HG02938 (cell line): ENCODE results near the gene CEP164.
A peak's percentile ranks its signal among the peaks of the same experiment; 100 is the strongest.
"Not testable (repeated sequence)": the region's sequence is repeated elsewhere in the genome, so short reads cannot be mapped to it uniquely, and the experiment has no call there.

ENCODE experiments used
- ATAC-seq: cut with Tn5 transposase; IDR thresholded peaks from one replicate; pipeline ENCODE4 v1.9.1; 2021; ENCODE audit warnings: mild to moderate bottlenecking, moderate library complexity; ENCODE audit not compliant: unreplicated experiment

CEP164 gene

DNA sequence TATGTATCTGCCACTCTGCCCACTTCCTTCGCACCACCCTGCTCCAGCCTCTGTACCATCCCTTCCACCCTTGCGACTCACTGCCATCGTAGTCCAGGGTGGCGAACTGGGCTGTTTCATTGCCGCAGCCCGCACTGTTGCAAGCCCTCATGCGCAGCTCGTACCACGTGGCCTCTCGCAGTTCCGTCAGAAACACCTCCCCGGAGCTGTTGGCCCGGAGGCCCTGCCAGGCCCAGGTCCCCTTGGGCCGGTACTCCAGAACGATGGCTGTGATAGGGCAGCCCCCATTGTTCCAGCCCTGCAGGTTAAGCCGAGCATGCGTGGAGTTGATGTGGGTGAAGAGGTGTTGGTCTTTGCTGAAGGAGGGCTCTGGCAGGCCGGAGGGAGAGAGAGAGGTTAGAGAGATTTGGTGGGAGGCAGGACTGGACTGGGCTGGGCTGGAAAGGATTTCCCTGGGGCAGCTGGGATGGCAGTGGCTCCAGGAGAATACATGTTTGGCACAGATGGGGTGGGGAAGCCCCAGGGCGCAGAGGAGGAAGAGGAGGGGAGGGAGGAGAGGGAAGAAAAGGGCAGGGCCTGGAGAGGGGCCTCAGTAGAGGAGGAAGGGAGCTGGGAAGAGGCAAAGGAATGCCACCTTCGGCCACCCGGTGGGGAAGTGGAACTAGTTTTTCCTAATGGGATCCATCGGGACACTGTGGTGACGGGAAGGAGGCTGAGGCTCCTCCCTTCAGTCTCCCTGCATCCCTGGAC lies 109.6 kb downstream of the CEP164 start:
- no peak for ATAC-seq

DNA sequence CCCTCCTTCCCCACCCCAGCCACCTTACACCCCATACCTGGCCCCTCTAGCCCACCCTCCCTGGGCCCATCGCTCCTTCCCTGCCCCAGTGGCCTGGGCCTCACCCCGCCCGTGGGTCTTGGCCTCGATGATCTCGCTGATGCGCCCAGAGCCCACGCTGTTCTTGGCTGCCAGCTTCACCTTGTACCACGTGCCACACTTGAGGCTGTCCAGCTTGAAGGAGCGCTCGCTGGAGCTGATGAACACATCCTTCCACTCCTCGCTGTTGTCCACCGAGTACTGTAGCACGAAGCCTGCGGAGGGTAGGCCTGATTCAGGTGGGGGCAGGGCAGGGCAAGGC lies 110.1 kb downstream of the CEP164 start:
- no peak for ATAC-seq

DNA sequence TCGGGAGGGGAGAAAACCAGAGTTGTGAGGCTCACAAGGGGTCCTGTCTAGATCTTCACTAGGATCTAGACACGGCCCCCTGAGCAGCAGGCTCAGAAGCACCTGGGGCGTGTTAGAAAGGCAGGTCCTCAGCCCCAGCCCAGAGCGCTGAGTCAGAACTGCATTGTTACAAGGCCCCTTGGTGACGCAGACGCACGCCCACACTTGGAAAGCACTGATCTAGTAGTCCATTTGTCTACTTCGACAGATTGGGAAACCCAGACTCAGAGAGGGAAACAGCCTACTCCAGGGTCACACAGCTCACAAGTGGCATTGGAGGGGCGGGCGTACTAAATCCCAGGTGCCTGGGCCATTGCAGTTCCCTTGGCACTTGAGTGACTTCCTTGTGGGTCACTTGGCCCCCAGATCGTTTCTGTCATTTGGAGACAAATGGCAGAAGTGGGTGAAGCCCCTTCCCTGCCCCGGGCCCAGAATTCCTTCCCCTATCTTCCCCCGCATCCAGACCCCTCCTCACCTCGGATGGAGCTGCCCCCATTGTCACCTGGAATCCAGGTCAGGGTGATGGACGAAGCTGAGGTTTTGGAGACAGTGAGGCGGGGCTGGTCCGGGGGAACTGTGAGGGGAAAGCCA lies 110.8 kb downstream of the CEP164 start:
- no peak for ATAC-seq

DNA sequence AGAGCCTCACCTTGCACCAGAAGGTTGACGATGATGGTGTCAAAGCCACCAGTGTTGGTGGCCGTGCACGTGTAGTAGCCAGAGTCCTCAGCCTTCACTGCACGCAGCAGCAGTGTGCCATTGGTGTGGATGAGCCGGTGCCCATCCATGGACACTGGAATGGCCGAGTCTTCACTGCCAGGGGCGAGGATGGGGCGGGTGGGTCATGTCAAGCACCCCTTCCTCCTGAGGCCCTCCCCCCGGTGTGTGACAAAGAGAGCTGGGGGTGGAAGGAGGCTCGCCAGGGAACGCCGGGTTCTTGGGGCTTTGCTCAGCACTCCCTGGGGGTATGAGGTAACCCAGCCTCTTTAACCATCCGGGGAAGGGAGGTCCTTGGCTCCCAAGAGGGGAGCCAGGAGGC lies 111.6 kb downstream of the CEP164 start:
- no peak for ATAC-seq

DNA sequence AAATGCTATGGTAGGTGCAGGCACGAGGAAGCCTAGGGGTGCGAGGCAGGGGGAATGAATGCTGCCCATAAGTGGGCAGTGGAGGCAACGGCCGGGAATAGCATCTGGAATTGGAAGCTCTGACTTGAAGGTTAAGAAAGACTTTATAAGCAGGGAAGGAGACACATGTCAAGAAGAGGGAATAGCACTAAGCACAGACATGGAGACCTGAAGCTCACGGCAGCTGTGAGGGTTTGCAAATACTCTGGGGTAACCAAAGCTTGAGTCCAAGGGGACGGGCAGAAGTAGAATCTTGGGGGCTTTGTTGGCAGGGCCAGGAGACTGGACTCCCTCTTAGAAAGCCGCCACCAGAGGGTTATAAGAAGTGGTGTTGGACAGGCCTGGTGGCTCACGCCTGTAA lies 112.6 kb downstream of the CEP164 start:
- no peak for ATAC-seq

DNA sequence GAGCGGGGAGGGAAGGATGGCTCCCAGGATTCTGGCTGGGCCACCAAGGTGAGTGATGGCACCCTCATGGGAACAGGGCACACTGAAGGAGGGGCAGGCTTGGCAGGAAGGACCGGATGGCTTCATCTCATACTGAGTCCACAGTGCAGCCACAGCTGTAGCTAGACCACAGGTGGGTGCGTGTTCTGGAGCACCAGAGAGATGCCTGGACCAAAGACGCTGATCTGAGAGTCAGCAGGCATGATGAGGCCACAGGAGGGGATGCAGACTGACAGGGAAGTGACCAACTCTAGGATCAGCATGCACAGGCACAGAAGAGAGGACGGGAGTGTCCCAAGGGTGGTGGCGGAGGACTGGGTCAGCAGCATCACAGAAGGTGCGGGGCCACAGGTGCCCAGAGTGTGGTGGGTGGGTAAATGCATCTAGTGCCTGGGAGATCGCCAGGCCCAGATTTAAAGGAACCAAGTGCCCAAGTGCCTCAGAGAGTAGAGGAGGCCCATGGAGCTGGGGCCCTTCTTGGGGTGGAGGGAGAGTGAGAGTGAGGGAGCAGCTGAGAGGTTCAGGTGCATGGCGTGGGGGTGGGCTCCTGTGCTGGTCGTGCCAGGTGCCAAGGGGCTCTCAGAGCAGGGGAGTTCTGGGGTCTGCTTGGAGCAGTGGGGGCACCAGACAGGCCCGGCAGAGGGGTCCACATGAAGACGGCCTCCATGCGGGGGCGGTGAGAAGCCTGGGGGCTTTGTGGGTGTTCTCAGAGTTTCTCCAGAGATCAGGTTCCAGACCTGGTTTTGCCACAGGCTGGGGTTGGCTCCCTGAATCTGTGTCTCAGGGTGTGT lies 113.7 kb downstream of the CEP164 start:
- no peak for ATAC-seq

DNA sequence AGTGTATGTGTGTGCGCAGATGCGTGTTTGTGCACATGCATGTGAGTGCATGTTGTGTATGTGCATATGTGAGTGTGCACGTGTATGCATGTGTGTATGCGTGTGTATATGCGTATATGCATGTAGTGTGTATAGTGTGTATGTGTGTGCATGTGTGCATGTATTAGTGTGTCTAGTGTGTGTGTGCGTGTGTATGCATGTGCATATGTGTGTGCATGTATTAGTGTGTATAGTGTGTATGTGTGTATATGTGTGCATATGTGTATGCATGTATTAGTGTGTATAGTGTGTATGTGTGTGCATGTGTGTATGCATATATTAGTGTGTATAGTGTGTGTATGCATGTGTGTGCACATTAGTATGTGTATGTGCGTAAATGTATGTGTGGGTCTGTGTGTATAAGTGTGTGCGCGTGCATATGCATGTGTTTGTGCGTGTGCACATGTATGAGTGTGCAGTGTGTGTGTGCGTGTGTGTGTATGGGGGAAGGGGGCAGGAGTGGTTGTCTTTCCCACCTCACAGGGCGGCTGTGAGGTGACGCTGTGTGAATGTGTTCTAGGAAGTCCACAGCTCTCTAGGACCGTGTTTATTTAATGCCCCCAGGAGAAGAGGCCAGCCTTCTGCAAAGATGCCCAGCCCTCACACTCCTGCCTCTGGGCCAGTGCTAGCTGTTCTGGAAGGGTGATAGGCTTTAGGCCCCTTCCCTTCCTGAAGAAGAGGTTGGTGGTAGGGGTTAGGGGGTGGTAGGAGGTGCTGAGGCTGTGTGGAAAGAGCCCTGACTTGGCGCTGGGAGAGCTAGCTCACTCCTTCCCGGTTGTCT lies 114.6 kb downstream of the CEP164 start:
- no peak for ATAC-seq

DNA sequence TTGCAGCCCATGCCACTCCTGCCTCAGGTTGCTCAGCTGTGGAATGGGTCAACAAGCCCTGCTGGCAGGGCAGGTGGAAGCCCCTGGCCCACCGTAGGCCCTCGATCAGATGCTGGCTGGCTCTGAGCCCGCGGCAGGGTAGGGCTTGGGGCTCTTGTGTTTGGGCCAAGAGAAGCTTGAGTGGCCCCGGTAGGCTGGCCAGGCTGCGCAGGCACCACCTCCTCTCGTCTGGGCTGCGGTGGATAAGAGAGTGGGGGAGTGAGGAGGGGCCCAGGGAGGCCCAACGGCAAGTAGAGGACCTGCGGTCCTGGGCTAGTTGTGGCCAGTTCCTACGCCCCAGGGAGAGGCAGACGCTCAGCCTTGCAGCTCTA lies 115.2 kb downstream of the CEP164 start:
- ATAC-seq: no peak

DNA sequence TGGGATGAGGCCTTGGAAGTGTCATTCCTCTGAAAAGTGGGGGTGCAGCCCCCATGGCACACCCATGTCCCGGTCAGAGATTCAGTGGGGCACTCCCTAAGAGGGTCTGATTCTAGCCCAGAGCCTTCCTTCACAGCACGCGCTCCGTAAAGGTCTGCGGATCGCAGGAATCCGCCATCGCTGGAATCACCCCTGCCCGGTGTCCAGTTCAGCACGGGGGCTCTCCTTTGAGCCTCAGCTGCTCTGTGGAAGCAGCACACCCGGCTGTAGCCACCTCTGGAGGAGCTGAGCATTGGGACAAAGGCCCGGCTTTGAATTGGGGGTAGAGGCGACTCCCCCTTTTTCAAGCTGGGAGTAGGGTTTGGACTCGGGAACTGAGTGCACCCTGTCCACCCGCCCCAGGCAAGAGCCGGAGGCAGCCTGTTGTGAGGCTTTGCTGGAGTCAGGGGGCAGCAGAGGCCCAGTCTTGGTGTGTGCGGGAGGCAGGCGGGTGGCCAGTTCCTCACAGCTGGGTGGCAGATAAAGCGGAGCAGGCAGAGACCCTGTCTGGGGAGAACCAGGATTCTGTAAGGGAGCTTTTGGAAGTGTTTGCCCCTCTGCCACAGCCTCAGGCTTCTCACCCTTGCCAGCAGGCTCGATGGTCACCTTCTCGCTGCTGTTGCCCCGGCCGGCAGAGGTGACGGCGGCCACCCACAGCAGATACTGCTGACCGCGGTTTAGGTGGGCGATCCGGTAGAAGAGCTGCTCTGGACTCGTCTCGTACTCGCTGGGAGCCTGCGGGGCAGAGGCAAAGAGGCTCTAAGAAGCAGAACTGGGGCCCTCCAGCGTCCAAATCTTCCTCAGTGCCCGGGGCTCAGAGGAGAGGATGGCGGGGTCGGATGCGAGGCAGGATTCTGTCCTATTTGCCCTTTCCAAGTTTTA lies 115.9 kb downstream of the CEP164 start:
- no peak for ATAC-seq

DNA sequence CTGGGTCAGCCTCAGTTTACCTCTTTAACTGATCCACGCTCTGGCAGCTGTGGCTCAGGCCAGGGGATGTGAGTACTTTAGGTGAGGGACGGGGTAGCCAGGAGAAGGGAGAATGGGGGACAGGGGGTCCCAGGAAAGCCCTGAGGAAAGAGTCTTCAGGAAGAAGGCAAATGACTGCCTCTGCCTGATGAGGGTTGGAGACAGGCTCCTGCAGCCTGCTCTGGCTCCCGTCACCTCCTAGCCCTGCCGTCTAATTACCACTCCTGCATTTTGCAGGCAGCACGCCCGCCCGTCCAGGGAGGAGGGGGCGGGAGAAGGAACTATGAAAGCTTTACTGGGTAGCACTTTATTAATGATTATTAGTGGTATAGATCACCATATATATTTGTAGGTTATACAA lies 116.6 kb downstream of the CEP164 start:
- no peak for ATAC-seq

DNA sequence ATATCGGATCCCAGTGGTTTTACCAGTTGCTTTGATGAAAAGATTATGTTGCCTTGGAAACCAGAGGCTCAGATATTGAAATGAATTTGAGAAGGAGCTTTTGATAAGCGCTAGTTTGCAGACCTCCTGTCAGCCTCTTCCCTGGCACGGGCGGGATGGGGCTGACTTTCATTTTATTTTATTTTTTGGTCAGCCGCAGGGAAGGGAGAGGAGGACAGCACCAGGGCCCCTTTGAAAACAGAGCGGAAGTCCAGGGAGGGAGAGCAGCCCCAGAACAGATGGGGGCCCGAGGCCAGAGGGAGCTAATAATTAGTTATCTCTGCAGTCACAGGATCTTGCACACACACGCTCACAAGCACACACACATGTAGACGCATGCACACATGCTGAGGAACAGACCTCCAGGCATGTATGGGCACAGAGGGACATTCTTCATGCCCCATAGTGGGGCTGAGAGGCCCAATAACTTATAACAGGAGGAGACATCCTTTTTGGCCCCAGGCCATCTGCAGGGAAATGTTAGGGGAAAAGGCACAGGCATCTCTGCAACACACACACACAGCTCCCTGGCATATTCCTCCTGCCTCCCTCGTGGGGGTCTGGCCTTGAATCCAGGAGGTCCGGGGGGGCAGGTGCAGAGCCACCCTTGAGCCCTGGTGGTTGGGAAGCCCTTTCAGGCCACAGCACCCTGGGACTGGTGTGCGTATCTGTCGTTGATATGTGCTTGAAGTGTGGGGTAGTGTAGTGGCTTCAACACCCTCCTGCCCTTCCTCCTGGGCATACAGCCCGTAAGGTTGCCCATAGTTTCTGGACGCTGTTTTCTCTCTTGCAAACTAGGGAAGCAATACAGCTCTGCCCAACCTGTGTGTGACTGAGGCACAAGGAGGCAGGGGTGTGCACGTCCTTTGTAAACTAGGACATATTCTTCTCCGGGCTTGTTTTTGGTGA lies 117.3 kb downstream of the CEP164 start:
- ATAC-seq: no peak

DNA sequence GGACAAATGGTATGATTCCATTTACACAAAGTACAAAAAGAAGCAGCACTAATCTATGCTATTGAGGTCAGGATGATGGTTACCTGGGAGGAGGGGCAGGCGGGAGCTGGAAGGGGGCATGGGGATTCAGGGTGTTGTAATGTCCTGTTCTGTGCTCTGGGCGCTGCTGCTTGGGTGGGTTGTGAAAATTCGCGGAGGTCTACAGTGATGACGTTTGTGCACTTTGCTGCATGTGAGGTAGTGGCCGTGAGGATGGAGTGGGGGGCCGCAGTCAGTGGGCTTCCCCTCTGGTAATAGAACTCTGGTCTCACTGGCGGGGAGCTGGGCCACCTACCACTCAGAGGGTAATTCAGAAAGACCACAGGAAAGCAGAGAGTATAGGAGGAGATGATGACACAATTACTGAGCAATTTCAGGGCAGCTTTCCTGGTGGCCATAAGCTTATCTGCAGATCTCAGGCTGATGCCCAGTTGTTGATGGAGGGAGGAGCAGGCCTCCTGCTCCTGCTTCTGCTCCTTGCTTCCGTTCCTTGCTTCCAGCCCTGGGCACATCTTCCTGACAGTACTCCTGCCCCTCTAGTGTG lies 121.5 kb downstream of the CEP164 start:
- no peak for ATAC-seq

DNA sequence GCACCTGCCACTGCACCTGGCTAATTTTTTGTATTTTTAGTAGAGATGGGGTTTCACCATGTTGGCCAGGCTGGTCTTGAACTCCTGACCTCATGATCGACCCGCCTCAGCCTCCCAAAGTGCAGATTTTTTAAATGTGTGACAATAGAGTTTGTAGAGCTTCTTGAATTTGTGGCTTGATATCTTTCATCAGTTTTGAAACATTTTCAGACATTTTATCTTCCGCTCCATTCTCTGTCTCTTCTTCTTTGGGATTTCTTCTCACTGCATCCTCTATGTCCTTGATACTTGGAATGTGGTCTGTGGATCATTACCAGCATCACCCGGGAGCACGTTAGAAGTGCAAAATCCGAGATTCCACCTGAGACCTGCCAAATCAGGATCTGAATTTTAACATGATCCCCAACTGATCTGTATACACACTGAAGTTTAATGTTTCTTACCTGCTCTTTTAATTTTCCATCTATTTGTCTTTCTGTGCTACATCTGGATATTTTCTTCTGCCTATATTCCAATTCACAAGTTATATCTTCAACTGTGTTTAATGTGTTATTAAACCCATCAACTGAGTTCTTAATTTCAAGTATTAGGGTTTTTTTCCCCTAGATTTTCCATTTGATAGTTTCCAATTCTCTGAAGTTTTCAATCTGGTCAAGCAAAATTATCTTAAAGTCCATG lies 126.4 kb downstream of the CEP164 start:
- no peak for ATAC-seq

DNA sequence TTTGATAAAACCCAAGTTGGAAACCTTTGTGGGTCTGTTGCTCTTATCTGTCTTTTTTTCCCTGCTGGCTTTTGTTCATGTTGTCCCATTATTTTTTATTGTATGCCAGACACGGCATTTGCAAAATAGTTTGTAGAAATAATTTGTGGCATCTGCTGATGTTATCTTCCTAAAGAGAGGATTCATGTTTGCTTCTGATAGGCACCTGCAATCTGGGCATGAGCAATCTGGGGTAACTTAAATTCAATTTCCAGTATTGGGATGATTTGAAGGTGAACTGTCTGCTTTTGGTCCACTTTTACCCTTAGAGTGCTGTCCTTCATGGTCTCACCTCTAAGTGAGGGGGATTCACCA lies 126.9 kb downstream of the CEP164 start:
- no peak for ATAC-seq

DNA sequence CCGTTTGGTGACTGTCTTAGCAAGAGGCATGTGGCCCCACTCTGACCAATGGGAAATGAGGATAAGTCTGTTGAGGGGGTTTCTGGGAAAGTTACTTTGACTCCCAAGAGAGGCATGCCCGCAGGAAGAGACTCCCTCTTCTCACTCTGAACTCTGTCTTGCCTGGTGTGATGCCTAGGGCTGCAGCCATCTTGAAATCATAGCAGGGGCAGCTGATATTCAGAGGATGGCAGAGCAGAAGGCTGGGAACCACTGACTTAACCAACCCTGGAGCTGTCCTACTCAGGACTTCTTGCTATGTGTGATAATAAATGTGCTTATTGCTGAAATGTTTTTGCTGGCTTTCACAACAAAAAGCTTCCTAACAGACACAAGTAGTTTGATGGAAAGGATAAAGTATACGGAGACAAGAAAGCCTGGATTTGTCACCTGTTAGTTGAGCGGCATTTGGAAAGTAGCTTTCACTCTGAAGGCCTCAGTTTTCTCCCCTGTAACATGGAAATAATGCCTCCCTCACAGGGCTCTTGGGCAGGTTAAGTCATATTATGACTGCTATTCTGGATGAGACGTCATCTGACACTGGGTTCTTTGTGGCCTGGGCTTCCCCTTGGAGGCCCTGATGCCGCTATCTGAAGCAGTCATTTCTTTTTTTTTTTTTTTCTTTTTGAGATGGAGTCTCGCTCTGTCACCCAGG lies 128.5 kb downstream of the CEP164 start:
- peak; percentile 88 for ATAC-seq

DNA sequence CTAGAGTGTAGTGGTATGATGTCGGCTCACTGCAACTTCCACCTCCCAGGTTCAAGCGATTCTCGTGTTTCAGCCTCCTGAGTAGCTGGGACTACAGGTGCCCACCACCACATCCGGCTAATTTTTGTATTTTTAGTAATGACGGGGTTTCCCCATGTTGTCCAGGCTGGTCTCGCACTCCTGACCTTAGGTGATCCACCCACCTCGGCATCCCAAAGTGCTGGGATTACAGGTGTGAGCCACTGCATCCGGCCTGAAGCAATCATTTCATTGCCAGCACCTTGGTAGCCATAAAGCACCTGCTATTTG lies 129.0 kb downstream of the CEP164 start:
- ATAC-seq: not testable (repeated sequence)

DNA sequence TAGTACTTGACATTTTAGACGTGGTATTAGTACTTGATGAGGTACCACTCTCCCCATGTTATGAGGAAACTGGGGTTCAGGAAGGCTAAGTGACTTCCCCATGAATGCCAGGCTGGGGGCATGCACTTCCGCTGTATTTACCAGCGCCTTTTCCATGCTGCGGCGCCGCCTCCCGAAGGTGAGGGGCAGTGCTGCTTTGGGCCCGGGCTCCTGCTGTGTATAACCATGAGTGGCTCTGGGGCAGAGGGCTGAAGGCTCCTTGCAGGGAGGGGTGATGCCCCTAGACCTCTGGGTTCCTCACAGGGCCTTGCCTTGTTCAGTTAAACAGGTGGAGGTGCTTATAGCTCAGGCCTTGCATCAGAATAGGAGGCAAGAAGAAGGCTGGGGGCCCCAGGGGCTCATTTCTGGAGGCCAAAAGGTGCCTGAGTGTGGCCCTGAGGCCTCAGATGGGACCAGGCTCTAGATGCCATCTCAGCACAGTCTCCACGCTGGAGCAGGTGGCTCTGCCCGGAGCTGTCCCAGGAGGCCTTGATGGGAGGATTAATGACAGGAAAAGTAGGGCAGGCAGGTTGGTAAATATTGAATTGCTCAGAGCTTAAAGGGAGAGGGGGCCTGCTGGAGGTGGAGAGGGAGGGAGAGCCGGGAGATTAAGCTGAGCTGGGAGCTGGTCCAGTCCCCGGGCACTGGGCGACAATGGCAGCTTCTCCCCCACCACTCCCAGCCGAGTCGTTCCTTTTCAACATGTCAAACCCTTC lies 129.6 kb downstream of the CEP164 start:
- ATAC-seq: no peak
